ENCODE results near the gene ZIC1. TPM values are rescaled to one million over a fixed set of nuclear protein-coding genes. Genes with fewer than 3 reads are reported as not detected.

Gene ZIC1
- total and polyA plus RNA-seq, 2 donors (not counting 1 experiment from before 2014, with no cell fraction given) = not detected

DNA sequence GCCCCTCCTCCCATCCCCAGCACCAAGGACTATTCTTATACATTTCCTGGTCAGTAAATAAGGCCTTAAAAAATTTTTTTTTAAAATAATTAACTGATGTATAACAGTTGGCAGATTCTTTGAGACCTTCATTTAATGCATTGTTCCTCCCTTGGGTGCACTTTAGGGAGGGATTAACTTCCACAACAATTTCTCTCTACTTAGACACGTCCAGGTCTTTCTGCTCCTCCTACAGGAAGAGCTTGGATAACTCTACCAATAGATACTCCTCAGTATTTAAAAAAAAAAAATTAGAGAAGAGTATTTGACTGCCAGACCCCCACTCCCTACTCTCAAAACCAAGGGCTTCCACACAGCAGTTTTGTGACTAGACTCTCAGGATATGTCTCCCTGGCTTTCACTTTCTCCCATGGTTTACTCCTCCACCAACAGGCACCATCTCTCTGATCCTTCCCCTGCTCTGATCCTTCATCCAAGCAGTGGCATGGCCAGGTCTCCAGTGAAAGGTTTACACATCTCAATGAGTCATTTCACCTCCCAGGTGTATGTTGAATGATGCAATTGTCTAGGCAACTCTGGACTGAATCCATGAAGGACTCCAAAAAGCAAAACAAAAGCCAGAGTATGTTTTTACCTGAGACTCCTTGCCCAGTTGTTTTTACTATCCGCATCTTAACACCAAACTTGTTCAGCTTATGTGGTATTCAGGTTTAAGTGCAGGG lies 10.2 kb upstream of the ZIC1 start:
- Histone ChIP-seq H3K4me2 (replicated peaks; ENCODE audit: low read depth, low read length, poor library complexity, severe bottlenecking) (no peak overlapping the region), H3K79me2 (ENCODE audit: control insufficient read depth, insufficient read depth, low read length) (no peaks in the 10 kb centered on the region), H3K36me3 (replicated peaks in 1 of 2; ENCODE audit: control extremely low read depth in 1 of 2, control insufficient read depth in 1 of 2, extremely low read depth in 1 of 2, insufficient read depth in 2 of 2, low read length in 1 of 2) (no peaks in the 10 kb centered on the region), H3K9ac (ENCODE audit: low read length) (no peak overlapping the region), H3K4me3 (ENCODE audit: control extremely low read depth in 1 of 5, extremely low read depth in 1 of 5, insufficient read depth in 1 of 5, low read depth in 2 of 5, low read length in 4 of 5) (no peak overlapping the region), H3K4me1 (ENCODE audit: control insufficient read depth in 2 of 2, insufficient read depth in 2 of 2, low read length in 2 of 2) (no peaks in the 10 kb centered on the region), H4K20me1 (ENCODE audit: control insufficient read depth, insufficient read depth, low read length, poor library complexity, severe bottlenecking) (no peaks in the 10 kb centered on the region), H3K27me3 (replicated peaks in 1 of 4; ENCODE audit: control extremely low read depth in 1 of 4, control insufficient read depth in 3 of 4, insufficient read depth in 4 of 4, low read length in 3 of 4) (peaks cover 0 to 66% (median 39%) of the 10 kb centered on the region in 4 experiments), H3K9me3 (ENCODE audit: control extremely low read depth in 1 of 3, control insufficient read depth in 2 of 3, insufficient read depth in 1 of 3, low read length in 2 of 3) (peaks cover 0 to 38% (median 1%) of the 10 kb centered on the region in 3 donors), H3K27ac (ENCODE audit: low read length in 2 of 2) (no peak overlapping the region), H2AFZ (ENCODE audit: insufficient read depth, low read depth, low read length, poor library complexity, severe bottlenecking) (no peak overlapping the region)
- Mint-ChIP-seq H3K4me3 (no peak overlapping the region), H3K9me3 (ENCODE audit: insufficient read depth) (no peaks in the 10 kb centered on the region), H3K27ac (no peak overlapping the region), H3K4me1 (peaks cover 1% of the 10 kb centered on the region), H3K27me3 (peaks cover 68% of the 10 kb centered on the region)
- ChIA-PET CTCF (no interaction called here), POLR2A (no interaction called here)
- intact Hi-C loops (cut with micrococcal nuclease) = no loop called here
- WGBS (ENCODE audit: insufficient coverage) = no CpG with 5 or more reads among the region's 2 CpGs
- DNase-seq (no peak), ATAC-seq (ENCODE audit: low read depth) (no peak)
- TF ChIP-seq, protein P1, sequence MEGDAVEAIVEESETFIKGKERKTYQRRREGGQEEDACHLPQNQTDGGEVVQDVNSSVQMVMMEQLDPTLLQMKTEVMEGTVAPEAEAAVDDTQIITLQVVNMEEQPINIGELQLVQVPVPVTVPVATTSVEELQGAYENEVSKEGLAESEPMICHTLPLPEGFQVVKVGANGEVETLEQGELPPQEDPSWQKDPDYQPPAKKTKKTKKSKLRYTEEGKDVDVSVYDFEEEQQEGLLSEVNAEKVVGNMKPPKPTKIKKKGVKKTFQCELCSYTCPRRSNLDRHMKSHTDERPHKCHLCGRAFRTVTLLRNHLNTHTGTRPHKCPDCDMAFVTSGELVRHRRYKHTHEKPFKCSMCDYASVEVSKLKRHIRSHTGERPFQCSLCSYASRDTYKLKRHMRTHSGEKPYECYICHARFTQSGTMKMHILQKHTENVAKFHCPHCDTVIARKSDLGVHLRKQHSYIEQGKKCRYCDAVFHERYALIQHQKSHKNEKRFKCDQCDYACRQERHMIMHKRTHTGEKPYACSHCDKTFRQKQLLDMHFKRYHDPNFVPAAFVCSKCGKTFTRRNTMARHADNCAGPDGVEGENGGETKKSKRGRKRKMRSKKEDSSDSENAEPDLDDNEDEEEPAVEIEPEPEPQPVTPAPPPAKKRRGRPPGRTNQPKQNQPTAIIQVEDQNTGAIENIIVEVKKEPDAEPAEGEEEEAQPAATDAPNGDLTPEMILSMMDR (IDR thresholded peaks at IDR 0.05) = no peak
- TF ChIP-seq EZH2 (IDR thresholded peaks at IDR 0.05; ENCODE audit: borderline replicate concordance, insufficient read depth, low read depth, low read length, poor library complexity, severe bottlenecking) = no peak

DNA sequence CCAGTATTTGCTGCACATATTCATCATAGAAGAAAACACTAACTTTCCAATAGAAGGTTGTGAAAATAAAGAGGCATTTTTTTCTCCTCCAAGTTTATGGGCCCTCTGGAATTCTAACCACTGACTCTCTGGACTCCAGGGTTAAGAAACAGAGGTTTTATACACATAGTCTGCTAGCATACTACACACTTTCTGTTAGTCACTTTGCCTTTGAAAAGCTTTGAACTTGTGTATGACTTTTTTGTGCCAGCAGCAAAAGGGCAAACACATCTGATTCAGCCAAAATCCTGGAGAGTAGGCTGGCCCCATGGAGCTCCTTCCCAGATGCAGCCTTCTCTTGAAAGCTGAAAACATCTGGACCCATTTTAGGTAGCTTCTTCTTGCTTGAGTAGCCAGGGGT lies 9.1 kb upstream of the ZIC1 start:
- TF ChIP-seq, protein P1 (IDR thresholded peaks at IDR 0.05) = no peak
- no peak for TF ChIP-seq EZH2 (IDR thresholded peaks at IDR 0.05; ENCODE audit: borderline replicate concordance, insufficient read depth, low read depth, low read length, poor library complexity, severe bottlenecking)
- Histone ChIP-seq H3K9ac (ENCODE audit: low read length) (no peak overlapping the region), H3K4me3 (ENCODE audit: control extremely low read depth in 1 of 5, extremely low read depth in 1 of 5, insufficient read depth in 1 of 5, low read depth in 2 of 5, low read length in 4 of 5) (no peak overlapping the region), H3K9me3 (ENCODE audit: control extremely low read depth in 1 of 3, control insufficient read depth in 2 of 3, insufficient read depth in 1 of 3, low read length in 2 of 3) (peaks cover 0 to 40% (median 1%) of the 10 kb centered on the region in 3 donors), H3K27me3 (replicated peaks in 1 of 4; ENCODE audit: control extremely low read depth in 1 of 4, control insufficient read depth in 3 of 4, insufficient read depth in 4 of 4, low read length in 3 of 4) (peaks cover 0 to 67% (median 40%) of the 10 kb centered on the region in 4 experiments), H3K36me3 (replicated peaks in 1 of 2; ENCODE audit: control extremely low read depth in 1 of 2, control insufficient read depth in 1 of 2, extremely low read depth in 1 of 2, insufficient read depth in 2 of 2, low read length in 1 of 2) (no peaks in the 10 kb centered on the region), H4K20me1 (ENCODE audit: control insufficient read depth, insufficient read depth, low read length, poor library complexity, severe bottlenecking) (no peaks in the 10 kb centered on the region), H3K4me1 (ENCODE audit: control insufficient read depth in 2 of 2, insufficient read depth in 2 of 2, low read length in 2 of 2) (no peaks in the 10 kb centered on the region), H3K27ac (ENCODE audit: low read length in 2 of 2) (no peak overlapping the region), H3K4me2 (replicated peaks; ENCODE audit: low read depth, low read length, poor library complexity, severe bottlenecking) (no peak overlapping the region), H2AFZ (ENCODE audit: insufficient read depth, low read depth, low read length, poor library complexity, severe bottlenecking) (no peak overlapping the region), H3K79me2 (ENCODE audit: control insufficient read depth, insufficient read depth, low read length) (no peaks in the 10 kb centered on the region)
- ChIA-PET CTCF (no interaction called here), POLR2A (no interaction called here)
- no peaks in the 10 kb centered on the region for H3K9me3 Mint-ChIP-seq (ENCODE audit: insufficient read depth)
- H3K27me3 Mint-ChIP-seq = peaks cover 66% of the 10 kb centered on the region
- no peak for ATAC-seq (ENCODE audit: low read depth)
- intact Hi-C loops (cut with micrococcal nuclease) = no loop called here
- H3K4me1 Mint-ChIP-seq = peaks cover 1% of the 10 kb centered on the region
- no peak overlapping the region for H3K4me3 Mint-ChIP-seq
- H3K27ac Mint-ChIP-seq = no peak overlapping the region
- DNase-seq = no peak

All from B cell (primary cell).